Calu3 (cell line): ENCODE data around the gene SCARB1. TPM values are rescaled to one million over a fixed set of nuclear protein-coding genes. Genes with fewer than 3 reads are reported as not detected.

Experiments
- BruUV-seq: library from RNA; stranded (reverse); fragments of 400-500 nt; replicated peaks from 2 replicates; lab custom pipeline; 2021; lab: Mats Ljungman, UMichigan
- CTCF ChIA-PET: fragments of 300-600 bp; sonication (Branson Sonifier 250); formaldehyde crosslinking; loops from one replicate; lab custom pipeline; 2022; ENCODE audit warnings: antibody characterized with exemption; lab: Charles Lee
- DNase-seq: peaks from one replicate; pipeline ENCODE4 v3.0.0; 2022
- H3K27ac Mint-ChIP-seq: one replicate; pipeline ENCODE4 v1.8.0; 2022; ENCODE audit warnings: mixed read lengths; ENCODE audit not compliant: unreplicated experiment
- H3K27me3 Mint-ChIP-seq: one replicate; pipeline ENCODE4 v1.8.0; 2022; ENCODE audit warnings: mixed read lengths; ENCODE audit not compliant: unreplicated experiment
- H3K36me3 Mint-ChIP-seq: one replicate; pipeline ENCODE4 v1.8.0; 2022; ENCODE audit warnings: mild to moderate bottlenecking, moderate library complexity, mixed read lengths; ENCODE audit not compliant: insufficient read depth, unreplicated experiment
- H3K4me1 Mint-ChIP-seq: one replicate; pipeline ENCODE4 v1.8.0; 2022; ENCODE audit warnings: mild to moderate bottlenecking, low read depth, mixed read lengths; ENCODE audit not compliant: unreplicated experiment
- H3K4me3 Mint-ChIP-seq: one replicate; pipeline ENCODE4 v1.8.0; 2022; ENCODE audit warnings: mild to moderate bottlenecking, low read depth, moderate library complexity, mixed read lengths; ENCODE audit not compliant: unreplicated experiment
- H3K9me3 Mint-ChIP-seq: one replicate; pipeline ENCODE4 v1.8.0; 2022; ENCODE audit warnings: low read depth, mixed read lengths; ENCODE audit not compliant: unreplicated experiment
- CTCF ChIP-seq: fragments of 200-600 bp; IDR thresholded peaks from one replicate; pipeline ENCODE4 v1.8.0; 2022; ENCODE audit warnings: antibody characterized with exemption; ENCODE audit not compliant: unreplicated experiment
- intact Hi-C: fragments of 100-400 bp; cut with micrococcal nuclease; formaldehyde crosslinking; loops from one replicate; pipeline ENCODE4 v1.10.0; 2022; ENCODE audit not compliant: unreplicated experiment
- total RNA-seq: library from RNA; stranded (reverse); gene quantifications from 2 replicates; pipeline ENCODE4 v1.2.3, GENCODE V29; 2022

The SCARB1 gene
- total RNA-seq, 1 experiment from 2014 or later: 51.6 TPM

GRCh38 chr12:124734224-124734788 lies 129.4 kb downstream of the SCARB1 start:
- Mint-ChIP-seq H3K27me3 (no peaks in the 10 kb centered on the region), H3K4me3 (no peak overlapping the region), H3K4me1 (peaks cover 63% of the 10 kb centered on the region), H3K27ac (no peak overlapping the region), H3K36me3 (peaks cover 21% of the 10 kb centered on the region), H3K9me3 (no peaks in the 10 kb centered on the region)
- TF ChIP-seq CTCF: no peak
- no TSS peak for BruUV-seq
- no peak for DNase-seq
- CTCF ChIA-PET: no interaction called here
- intact Hi-C loops: no loop called here

- H3K4me3 Mint-ChIP-seq: no peak overlapping the region
- peaks cover 18% of the 10 kb centered on the region for H3K36me3 Mint-ChIP-seq
- BruUV-seq: no TSS peak
- H3K4me1 Mint-ChIP-seq: peaks cover 55% of the 10 kb centered on the region
- no peaks in the 10 kb centered on the region for H3K27me3 Mint-ChIP-seq
- intact Hi-C loops: no loop called here
- no peaks in the 10 kb centered on the region for H3K9me3 Mint-ChIP-seq
- CTCF ChIA-PET: no interaction called here
- H3K27ac Mint-ChIP-seq: no peak overlapping the region
- no peak for TF ChIP-seq CTCF
- no peak for DNase-seq
These were observed 130.6 kb downstream of the SCARB1 start for GRCh38 chr12:124733086-124733485.

GRCh38 chr12:124732275-124733075 lies 131.2 kb downstream of the SCARB1 start:
- Mint-ChIP-seq H3K27ac (no peak overlapping the region), H3K4me1 (peaks cover 49% of the 10 kb centered on the region), H3K36me3 (peaks cover 18% of the 10 kb centered on the region), H3K27me3 (no peaks in the 10 kb centered on the region), H3K4me3 (no peak overlapping the region), H3K9me3 (no peaks in the 10 kb centered on the region)
- TF ChIP-seq CTCF: no peak
- BruUV-seq: no TSS peak
- DNase-seq: no peak
- CTCF ChIA-PET: no interaction called here
- intact Hi-C loops: no loop called here

- CTCF ChIA-PET: interaction anchor here (0.6 to 1.2 kb wide), 2 partner anchors 31 to 850 kb away, joined by 4 read pairs; no protein-coding TSS in a partner anchor
These were observed 131.8 kb downstream of the SCARB1 start for GRCh38 chr12:124731869-124732268.

More at GRCh38 chr12:124731869-124732268, 131.8 kb downstream of the SCARB1 start:
- no peak for DNase-seq
- BruUV-seq: no TSS peak
- Mint-ChIP-seq H3K27ac (no peak overlapping the region), H3K4me3 (no peak overlapping the region), H3K36me3 (peaks cover 23% of the 10 kb centered on the region), H3K9me3 (no peaks in the 10 kb centered on the region), H3K4me1 (peaks cover 47% of the 10 kb centered on the region), H3K27me3 (no peaks in the 10 kb centered on the region)
- no peak for TF ChIP-seq CTCF
- intact Hi-C loops: loop anchor here (2.0 kb wide), 1 partner anchor 35 kb away; no protein-coding TSS in a partner anchor
